Hematopoietic multipotent progenitor cell treated with erythropoietin and hydrocortisone succinate and interleukin-3 and kit ligand, for 17 days (in vitro differentiated cells): Measurements from ENCODE around the gene ACP7.

Experiments
- DNase-seq: peaks from one replicate; pipeline ENCODE4 v3.0.0-alpha.2; 2015; ENCODE audit warnings: low spot score

The ACP7 gene

GRCh38 chr19:39148939-39149529 is 64.9 kb downstream of the ACP7 start:
- no peak for DNase-seq

GRCh38 chr19:39150235-39150634 is 66.1 kb downstream of the ACP7 start:
- DNase-seq = no peak

GRCh38 chr19:39150807-39151600 is 66.8 kb downstream of the ACP7 start:
- DNase-seq = peak; percentile 11

- DNase-seq = no peak
Measured at GRCh38 chr19:39152066-39152465, 67.9 kb downstream of the ACP7 start.

GRCh38 chr19:39154100-39154628 is 70.0 kb downstream of the ACP7 start:
- DNase-seq = no peak

GRCh38 chr19:39154629-39155100 is 70.5 kb downstream of the ACP7 start:
- DNase-seq = no peak

GRCh38 chr19:39155114-39155700 is 71.0 kb downstream of the ACP7 start:
- no peak for DNase-seq

- DNase-seq = no peak
Measured at GRCh38 chr19:39155741-39156140, 71.6 kb downstream of the ACP7 start.

GRCh38 chr19:39156326-39157230 is 72.4 kb downstream of the ACP7 start:
- DNase-seq = no peak

GRCh38 chr19:39157275-39157996 is 73.3 kb downstream of the ACP7 start:
- DNase-seq = no peak

GRCh38 chr19:39157997-39158389 is 73.8 kb downstream of the ACP7 start:
- no peak for DNase-seq

GRCh38 chr19:39158646-39159260 is 74.6 kb downstream of the ACP7 start:
- DNase-seq = no peak

GRCh38 chr19:39160523-39160861 is 76.3 kb downstream of the ACP7 start:
- no peak for DNase-seq
